Measurements from ENCODE around the gene MMP17.

MMP17 gene

DNA sequence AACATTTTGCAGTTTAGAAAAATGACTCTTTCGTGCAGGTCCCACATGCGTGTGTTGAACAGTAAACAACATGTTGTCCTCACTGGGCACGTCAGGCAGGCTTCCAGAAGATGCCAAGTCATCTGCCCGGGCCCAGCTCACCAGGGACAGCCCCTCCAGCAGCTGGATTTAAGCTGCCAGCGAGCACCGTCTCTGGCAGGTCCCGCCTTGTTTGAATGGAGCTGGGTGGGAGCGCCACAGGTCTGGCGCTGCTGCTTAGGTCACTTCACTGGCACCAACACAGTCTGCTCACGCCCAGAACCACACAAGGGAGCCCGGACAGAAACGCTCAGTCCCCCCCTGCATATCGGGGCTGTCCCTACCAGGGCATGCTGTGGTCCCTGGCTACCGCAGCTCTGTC, 33.1 kb upstream of the MMP17 start:
- H3K4me3 ChIP-seq (ENCODE audit: low read depth, low read length): no peak overlapping the region
- TF ChIP-seq, protein P1, sequence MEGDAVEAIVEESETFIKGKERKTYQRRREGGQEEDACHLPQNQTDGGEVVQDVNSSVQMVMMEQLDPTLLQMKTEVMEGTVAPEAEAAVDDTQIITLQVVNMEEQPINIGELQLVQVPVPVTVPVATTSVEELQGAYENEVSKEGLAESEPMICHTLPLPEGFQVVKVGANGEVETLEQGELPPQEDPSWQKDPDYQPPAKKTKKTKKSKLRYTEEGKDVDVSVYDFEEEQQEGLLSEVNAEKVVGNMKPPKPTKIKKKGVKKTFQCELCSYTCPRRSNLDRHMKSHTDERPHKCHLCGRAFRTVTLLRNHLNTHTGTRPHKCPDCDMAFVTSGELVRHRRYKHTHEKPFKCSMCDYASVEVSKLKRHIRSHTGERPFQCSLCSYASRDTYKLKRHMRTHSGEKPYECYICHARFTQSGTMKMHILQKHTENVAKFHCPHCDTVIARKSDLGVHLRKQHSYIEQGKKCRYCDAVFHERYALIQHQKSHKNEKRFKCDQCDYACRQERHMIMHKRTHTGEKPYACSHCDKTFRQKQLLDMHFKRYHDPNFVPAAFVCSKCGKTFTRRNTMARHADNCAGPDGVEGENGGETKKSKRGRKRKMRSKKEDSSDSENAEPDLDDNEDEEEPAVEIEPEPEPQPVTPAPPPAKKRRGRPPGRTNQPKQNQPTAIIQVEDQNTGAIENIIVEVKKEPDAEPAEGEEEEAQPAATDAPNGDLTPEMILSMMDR (IDR thresholded peaks at IDR 0.05; ENCODE audit: insufficient read depth, low read depth, low read length, missing control alignments): no peak
- DNase-seq (ENCODE audit: low read depth): no peak

DNA sequence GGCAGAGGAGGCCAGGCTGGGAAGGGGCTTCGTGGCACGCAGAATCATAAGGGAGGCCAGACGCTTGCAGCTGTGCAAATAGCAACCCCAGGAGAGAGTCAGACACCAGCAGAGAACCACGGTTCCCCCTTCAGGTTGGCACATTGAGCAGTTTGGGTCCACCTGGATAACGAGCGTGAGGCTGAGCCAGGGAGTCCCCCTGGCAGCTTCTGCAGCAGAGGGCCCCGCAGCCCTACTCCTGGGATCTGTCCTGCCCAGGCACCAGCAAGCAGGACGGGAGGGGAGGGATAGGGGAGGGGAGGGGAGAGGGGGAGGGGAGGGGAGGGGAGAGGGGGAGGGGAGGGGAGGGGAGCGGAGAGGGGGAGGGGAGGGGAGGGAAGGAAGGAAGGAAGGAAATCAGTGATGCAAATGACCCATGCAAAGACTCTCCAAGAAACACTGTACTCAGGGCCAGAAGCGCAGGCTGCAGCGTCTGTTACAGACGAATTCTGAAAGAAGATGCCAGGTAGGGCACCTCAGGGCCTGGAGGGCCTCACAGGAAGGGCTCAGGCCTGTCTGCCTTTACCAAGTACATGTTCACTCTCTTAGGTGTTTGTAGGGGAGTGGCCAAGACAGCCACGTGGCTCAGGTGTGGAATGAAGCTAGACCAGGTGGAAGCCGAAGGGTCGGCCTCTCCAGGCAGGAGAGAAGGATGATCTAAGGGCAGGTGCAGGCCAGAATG, 32.3 kb upstream of the MMP17 start:
- no peak overlapping the region for H3K4me3 ChIP-seq (ENCODE audit: low read depth, low read length)
- TF ChIP-seq, protein P1 (IDR thresholded peaks at IDR 0.05; ENCODE audit: insufficient read depth, low read depth, low read length, missing control alignments): no peak
- no peak for DNase-seq (ENCODE audit: low read depth)

DNA sequence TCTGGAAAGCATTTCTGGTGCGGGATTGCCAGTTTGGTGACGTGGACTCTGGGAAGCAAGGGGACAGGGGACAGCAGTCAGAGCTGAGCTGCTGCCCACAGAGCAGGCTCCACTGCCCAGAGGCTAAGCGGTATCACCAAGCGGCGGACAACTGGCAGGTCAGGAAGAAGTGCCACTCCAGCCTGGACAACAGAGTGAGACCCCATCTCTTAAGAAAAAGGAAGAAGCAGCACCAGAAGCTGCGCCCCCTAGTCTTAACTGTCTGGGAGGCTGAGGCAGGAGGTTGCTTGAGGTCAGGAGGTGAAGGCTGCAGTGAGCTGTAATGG, 31.8 kb upstream of the MMP17 start:
- TF ChIP-seq, protein P1 (IDR thresholded peaks at IDR 0.05; ENCODE audit: insufficient read depth, low read depth, low read length, missing control alignments): no peak
- no peak for DNase-seq (ENCODE audit: low read depth)
- no peak overlapping the region for H3K4me3 ChIP-seq (ENCODE audit: low read depth, low read length)

DNA sequence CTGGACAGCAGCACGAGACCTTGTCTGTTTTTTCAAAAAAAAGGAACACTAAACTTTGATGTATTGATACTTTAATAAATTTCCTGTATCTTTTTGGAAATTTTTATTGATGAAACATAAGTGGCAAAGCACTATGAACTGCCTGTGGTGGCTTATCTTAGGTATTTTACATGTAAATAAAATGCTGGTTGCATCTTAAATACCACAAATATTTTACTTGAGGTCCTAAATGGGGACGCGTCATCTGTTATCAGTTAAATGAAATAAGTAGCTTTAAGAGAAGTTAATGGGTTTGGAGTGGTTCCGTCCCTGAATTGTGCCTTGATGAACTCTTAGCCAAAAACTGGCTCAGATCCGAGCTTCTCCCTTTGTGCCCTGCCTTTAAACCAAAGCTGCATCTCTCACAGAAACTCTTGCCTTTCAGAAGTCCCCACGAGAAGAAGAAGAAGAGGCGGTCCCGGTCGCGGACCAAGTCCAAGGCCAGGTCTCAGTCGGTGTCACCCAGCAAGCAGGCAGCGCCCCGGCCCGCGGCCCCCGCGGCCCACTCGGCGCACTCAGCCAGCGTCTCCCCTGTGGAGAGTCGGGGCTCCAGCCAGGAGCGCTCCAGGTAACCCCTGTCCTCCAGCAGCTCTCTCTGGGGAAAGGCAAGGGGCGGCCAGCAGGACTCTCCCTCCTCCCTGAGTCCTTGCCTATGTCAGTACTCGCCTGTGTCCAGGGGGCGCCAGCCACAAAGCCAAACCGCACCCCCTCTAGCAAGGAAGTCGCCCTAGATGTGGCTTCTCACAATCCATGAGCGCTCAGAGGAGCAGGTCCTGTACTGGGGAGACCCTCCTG, 31.2 kb upstream of the MMP17 start:
- TF ChIP-seq, protein P1 (IDR thresholded peaks at IDR 0.05; ENCODE audit: insufficient read depth, low read depth, low read length, missing control alignments): no peak
- H3K4me3 ChIP-seq (ENCODE audit: low read depth, low read length): no peak overlapping the region
- DNase-seq (ENCODE audit: low read depth): no peak

DNA sequence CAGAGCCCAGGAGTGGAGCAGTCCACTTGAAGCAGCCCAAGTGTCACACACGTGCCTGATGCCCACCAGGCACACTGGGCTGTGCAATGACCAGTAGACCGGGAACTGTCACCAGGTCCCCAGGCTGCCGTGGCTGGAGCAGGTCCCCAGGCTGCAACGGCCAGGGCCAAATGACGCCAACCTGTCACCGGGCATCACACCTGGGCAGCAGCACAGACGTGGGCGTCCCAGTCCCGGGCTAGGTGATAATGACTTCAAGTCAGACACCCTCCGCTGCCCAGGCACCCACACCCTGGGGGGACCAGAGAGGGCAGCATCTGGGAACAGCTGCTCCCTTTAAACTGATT, 30.6 kb upstream of the MMP17 start:
- H3K4me3 ChIP-seq (ENCODE audit: low read depth, low read length): no peak overlapping the region
- DNase-seq (ENCODE audit: low read depth): no peak
- TF ChIP-seq, protein P1 (IDR thresholded peaks at IDR 0.05; ENCODE audit: insufficient read depth, low read depth, low read length, missing control alignments): no peak

DNA sequence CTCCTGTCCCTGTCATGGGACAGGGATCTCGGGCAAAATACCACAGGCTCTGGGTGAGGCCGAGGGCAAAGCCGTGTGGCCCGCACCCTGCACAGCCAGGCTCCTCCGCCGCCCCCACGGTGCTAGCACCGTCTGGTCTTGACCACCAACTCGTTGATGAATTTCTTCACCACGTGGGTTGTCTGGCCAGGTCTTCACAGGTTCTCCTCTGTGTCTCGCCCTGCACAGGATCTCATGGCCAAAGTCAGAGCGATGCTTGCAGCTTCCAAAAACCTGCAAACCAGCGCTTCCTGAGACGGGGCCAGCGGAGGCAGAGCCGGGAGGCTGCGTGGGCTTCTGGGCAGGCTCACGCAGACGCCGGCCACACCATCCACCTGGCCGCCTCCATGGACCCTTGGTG, 29.0 kb upstream of the MMP17 start:
- TF ChIP-seq, protein P1 (IDR thresholded peaks at IDR 0.05; ENCODE audit: insufficient read depth, low read depth, low read length, missing control alignments): no peak

More for the DNA sequence above, 29.0 kb upstream of the MMP17 start:
- H3K4me3 ChIP-seq (ENCODE audit: low read depth, low read length): no peak overlapping the region
- no peak for DNase-seq (ENCODE audit: low read depth)
